GM12892 (cell line): ENCODE measurements around the gene PLD1.

Source experiments
- POLR2A ChIP-seq: IDR thresholded peaks from 2 replicates; pipeline ENCODE4 v1.6.1; 2011; ENCODE audit warnings: low read depth, low read length, control low read depth
- TAF1 ChIP-seq: IDR thresholded peaks from 2 replicates; pipeline ENCODE4 v1.6.1; 2011; ENCODE audit warnings: low read depth, mild to moderate bottlenecking, control low read depth, low read length, borderline replicate concordance

DNA sequence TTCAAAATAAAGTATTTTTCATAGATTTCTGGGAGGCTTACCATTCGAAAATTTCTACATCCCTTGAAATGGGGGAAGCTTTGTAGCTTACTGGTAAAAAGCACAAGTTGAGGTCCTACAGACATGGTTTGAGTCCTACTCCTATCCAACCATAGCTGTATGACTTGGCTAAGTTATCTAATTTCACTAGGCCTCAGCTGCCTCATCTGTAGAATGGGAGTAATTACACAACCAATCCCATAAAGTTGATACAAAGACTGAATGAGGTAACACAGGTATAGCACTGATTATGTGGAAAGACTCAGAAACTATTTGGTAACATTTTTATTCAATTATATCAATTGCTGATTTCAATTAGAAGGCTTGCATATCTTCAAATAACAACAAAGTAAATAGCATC, 157.4 kb downstream of the PLD1 start:
- TF ChIP-seq POLR2A (no peak), TAF1 (no peak)
